Peyer's patch (tissue), 4 donors: ENCODE data around the gene STEAP4.

Experiments
- POLR2A ChIP-seq, 2 donors: fragments of 450-650 bp; IDR thresholded peaks; one replicate each; pipeline ENCODE4 v1.5.1; 2017; ENCODE audit warnings: antibody characterized with exemption in 2 of 2, mild to moderate bottlenecking in 2 of 2, moderate library complexity in 2 of 2
- TF ChIP-seq, protein P1 (sequence below), 6 experiments: fragments of 450-650 bp in 4 of 6; fragments of 200-600 bp in 2 of 6; sonication (generic) in 1 of 6; IDR thresholded peaks; one replicate each; pipeline ENCODE4 v1.5.1; 2017 to 2019; ENCODE audit warnings: antibody characterized with exemption in 6 of 6, mild to moderate bottlenecking in 3 of 6, moderate library complexity in 1 of 6

DNA sequence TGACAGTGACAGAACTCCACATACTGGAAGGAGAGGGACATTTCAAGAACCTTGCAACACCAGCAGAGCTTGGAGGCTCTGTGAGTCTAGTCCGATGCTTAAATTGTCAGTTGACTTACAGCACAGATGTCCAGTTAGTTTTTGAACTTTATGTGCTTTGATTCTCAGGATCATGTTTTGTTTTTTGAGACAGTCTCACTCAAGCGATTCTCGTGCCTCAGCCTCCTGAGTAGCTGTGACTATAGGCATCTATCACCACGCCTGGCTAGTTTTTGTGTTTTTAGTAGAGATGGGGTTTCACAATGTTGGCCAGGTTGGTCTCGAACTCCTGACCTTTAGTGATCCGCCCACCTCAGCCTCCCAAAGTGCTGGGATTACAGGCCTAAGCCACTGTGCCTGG is 31.8 kb upstream of the STEAP4 start:
- TF ChIP-seq, protein P1, sequence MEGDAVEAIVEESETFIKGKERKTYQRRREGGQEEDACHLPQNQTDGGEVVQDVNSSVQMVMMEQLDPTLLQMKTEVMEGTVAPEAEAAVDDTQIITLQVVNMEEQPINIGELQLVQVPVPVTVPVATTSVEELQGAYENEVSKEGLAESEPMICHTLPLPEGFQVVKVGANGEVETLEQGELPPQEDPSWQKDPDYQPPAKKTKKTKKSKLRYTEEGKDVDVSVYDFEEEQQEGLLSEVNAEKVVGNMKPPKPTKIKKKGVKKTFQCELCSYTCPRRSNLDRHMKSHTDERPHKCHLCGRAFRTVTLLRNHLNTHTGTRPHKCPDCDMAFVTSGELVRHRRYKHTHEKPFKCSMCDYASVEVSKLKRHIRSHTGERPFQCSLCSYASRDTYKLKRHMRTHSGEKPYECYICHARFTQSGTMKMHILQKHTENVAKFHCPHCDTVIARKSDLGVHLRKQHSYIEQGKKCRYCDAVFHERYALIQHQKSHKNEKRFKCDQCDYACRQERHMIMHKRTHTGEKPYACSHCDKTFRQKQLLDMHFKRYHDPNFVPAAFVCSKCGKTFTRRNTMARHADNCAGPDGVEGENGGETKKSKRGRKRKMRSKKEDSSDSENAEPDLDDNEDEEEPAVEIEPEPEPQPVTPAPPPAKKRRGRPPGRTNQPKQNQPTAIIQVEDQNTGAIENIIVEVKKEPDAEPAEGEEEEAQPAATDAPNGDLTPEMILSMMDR (IDR thresholded peaks at IDR 0.05): no peak
- TF ChIP-seq POLR2A (IDR thresholded peaks at IDR 0.05): no peak
